Fibroblast of lung (primary cell): ENCODE data around the gene USP20. TPM values are rescaled to one million over a fixed set of nuclear protein-coding genes. Genes with fewer than 3 reads are reported as not detected.

ENCODE experiments used
- DNase-seq, 2 donors: peaks; one replicate each; pipeline versions ENCODE4 v3.0.0 to v3.0.0-alpha.2; 2010; ENCODE audit warnings: low read depth in 2 of 2
- H2AFZ ChIP-seq: 2 replicates; pipeline ENCODE4 v1.5.1; 2012; ENCODE audit warnings: low read length, control low read depth, inconsistent platforms
- H3K27ac ChIP-seq: 2 replicates; pipeline ENCODE4 v1.5.1; 2011; ENCODE audit warnings: low read length, control low read depth; ENCODE audit not compliant: insufficient read depth
- H3K27me3 ChIP-seq: 2 replicates; pipeline ENCODE4 v1.5.1; 2011; ENCODE audit warnings: mild to moderate bottlenecking, low read length; ENCODE audit not compliant: control insufficient read depth, insufficient read depth
- H3K36me3 ChIP-seq: 2 replicates; pipeline ENCODE4 v1.5.1; 2011; ENCODE audit warnings: low read length; ENCODE audit not compliant: control insufficient read depth, insufficient read depth
- H3K4me1 ChIP-seq: 2 replicates; pipeline ENCODE4 v1.5.1; 2011; ENCODE audit warnings: low read length; ENCODE audit not compliant: control insufficient read depth, insufficient read depth; ENCODE audit errors: extremely low read depth
- H3K4me2 ChIP-seq: 2 replicates; pipeline ENCODE4 v1.5.1; 2011; ENCODE audit warnings: low read length, control low read depth; ENCODE audit not compliant: insufficient read depth; ENCODE audit errors: extremely low read depth
- H3K4me3 ChIP-seq, 4 experiments: fragments of 200-600 bp in 1 of 4; sonication (generic) in 1 of 4; replicated peaks in 1 of 4; 2 replicates each; pipeline ENCODE4 v1.5.1; 2011 to 2016; ENCODE audit warnings: low read length in 4 of 4, low read depth in 3 of 4, mild to moderate bottlenecking in 3 of 4, control low read depth in 2 of 4, inconsistent platforms in 1 of 4, mixed read lengths in 1 of 4; ENCODE audit not compliant: insufficient read depth in 1 of 4; ENCODE audit errors: control extremely low read depth in 1 of 4
- H3K79me2 ChIP-seq: 2 replicates; pipeline ENCODE4 v1.5.1; 2012; ENCODE audit warnings: mild to moderate bottlenecking, low read length, inconsistent platforms; ENCODE audit not compliant: control insufficient read depth, insufficient read depth
- H3K9ac ChIP-seq: 2 replicates; pipeline ENCODE4 v1.5.1; 2011; ENCODE audit warnings: mild to moderate bottlenecking, low read length, control low read depth; ENCODE audit not compliant: insufficient read depth
- H3K9me3 ChIP-seq: 2 replicates; pipeline ENCODE4 v1.5.1; 2012; ENCODE audit warnings: low read depth, low read length; ENCODE audit not compliant: control insufficient read depth, insufficient read depth
- H4K20me1 ChIP-seq: 2 replicates; pipeline ENCODE4 v1.5.1; 2011; ENCODE audit warnings: low read length; ENCODE audit not compliant: control insufficient read depth, insufficient read depth; ENCODE audit errors: extremely low read depth
- EZH2 ChIP-seq: IDR thresholded peaks from 2 replicates; pipeline ENCODE4 v1.5.1; 2012; ENCODE audit warnings: low read length, control low read depth, mild to moderate bottlenecking; ENCODE audit errors: missing control alignments
- polyA plus RNA-seq, 2 donors: library from polyadenylated mRNA; depleted of rRNA in 1 of 2; stranded (reverse) in 1 of 2; unstranded in 1 of 2; fragments of >200 nt; gene quantifications; 2 replicates each; pipeline ENCODE4 v1.2.1, GENCODE V29; 2011 to 2012; ENCODE audit warnings: missing spikeins in 1 of 2
- total RNA-seq: library from RNA; depleted of rRNA; stranded (reverse); fragments of >200 nt; gene quantifications from 2 replicates; pipeline ENCODE4 v1.2.1, GENCODE V29; 2014
- TF ChIP-seq, protein P1 (sequence below), 2 donors: IDR thresholded peaks in 1 of 2; conservative IDR thresholded peaks in 1 of 2; 1 replicate in 1 of 2; 2 replicates in 1 of 2; pipeline ENCODE4 v1.5.1; 2011 to 2012; ENCODE audit warnings: low read length in 2 of 2, control low read depth in 1 of 2, inconsistent platforms in 1 of 2, low read depth in 1 of 2, mild to moderate bottlenecking in 1 of 2

The USP20 gene
- total and polyA plus RNA-seq, 2 donors (not counting 1 experiment from before 2014, with no cell fraction given), result 6.7 to 12.9 TPM

DNA sequence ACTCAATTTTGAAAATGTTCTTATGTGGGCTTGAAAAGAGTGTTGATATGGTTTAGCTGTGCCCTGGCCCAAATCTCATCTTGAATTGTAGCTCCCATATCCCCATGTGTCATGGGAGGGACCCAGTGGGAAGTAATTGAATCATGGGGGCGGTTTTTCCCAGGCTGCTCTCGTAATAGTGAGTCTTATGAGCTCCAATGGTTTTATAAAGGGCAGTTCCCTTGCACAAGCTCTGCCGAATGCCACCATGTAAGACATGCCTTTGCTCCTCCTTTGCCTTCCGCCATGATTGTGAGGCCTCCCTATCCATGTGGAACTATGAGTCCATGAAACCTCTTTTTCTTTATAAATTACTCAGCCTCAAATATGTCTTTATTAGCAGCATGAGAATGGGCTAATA, 71.0 kb downstream of the USP20 start:
- Histone ChIP-seq H3K79me2 (no peaks in the 10 kb centered on the region), H3K27ac (no peak overlapping the region), H3K4me2 (no peak overlapping the region), H3K4me1 (peaks cover 3% of the 10 kb centered on the region), H3K36me3 (no peaks in the 10 kb centered on the region), H3K9me3 (no peaks in the 10 kb centered on the region), H3K4me3 (no peak overlapping the region), H3K27me3 (no peaks in the 10 kb centered on the region), H3K9ac (no peak overlapping the region), H2AFZ (no peak overlapping the region), H4K20me1 (no peaks in the 10 kb centered on the region)
- no peak for DNase-seq
- TF ChIP-seq, protein P1, sequence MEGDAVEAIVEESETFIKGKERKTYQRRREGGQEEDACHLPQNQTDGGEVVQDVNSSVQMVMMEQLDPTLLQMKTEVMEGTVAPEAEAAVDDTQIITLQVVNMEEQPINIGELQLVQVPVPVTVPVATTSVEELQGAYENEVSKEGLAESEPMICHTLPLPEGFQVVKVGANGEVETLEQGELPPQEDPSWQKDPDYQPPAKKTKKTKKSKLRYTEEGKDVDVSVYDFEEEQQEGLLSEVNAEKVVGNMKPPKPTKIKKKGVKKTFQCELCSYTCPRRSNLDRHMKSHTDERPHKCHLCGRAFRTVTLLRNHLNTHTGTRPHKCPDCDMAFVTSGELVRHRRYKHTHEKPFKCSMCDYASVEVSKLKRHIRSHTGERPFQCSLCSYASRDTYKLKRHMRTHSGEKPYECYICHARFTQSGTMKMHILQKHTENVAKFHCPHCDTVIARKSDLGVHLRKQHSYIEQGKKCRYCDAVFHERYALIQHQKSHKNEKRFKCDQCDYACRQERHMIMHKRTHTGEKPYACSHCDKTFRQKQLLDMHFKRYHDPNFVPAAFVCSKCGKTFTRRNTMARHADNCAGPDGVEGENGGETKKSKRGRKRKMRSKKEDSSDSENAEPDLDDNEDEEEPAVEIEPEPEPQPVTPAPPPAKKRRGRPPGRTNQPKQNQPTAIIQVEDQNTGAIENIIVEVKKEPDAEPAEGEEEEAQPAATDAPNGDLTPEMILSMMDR (conservative IDR thresholded peaks at IDR 0.05 in 1 of 2, IDR thresholded peaks at IDR 0.05 in 1 of 2; ENCODE audit: low read depth in 1 of 2, low read length in 2 of 2), result no peak
- no peak for TF ChIP-seq EZH2

DNA sequence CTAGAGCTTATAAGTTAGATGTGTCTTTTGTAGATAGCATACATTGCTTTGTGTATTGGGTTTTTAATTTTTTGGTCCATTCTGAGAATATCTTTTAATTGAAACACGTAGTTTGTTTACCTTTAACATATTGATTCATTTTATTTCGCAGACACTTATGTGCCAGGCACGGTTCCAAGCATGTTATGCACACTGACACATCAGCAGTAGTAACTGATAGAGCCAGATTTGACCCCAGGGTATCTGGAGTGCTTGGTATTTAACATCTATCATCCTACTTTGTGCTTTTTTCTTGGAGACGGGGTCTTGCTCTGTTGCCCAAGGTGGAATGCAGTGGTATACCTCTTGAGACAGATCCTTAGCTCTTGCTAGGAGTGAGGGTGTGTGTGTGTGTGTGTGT, 71.9 kb downstream of the USP20 start:
- no peak for TF ChIP-seq EZH2
- no peaks in the 10 kb centered on the region for H4K20me1 ChIP-seq
- no peak overlapping the region for H3K27ac ChIP-seq
- no peak for DNase-seq
- no peaks in the 10 kb centered on the region for H3K9me3 ChIP-seq
- H3K9ac ChIP-seq, result no peak overlapping the region
- H3K4me1 ChIP-seq, result peaks cover 3% of the 10 kb centered on the region
- no peak overlapping the region for H3K4me2 ChIP-seq
- no peaks in the 10 kb centered on the region for H3K27me3 ChIP-seq
- no peak overlapping the region for H3K4me3 ChIP-seq
- H3K36me3 ChIP-seq, result no peaks in the 10 kb centered on the region
- no peaks in the 10 kb centered on the region for H3K79me2 ChIP-seq
- H2AFZ ChIP-seq, result no peak overlapping the region

DNA sequence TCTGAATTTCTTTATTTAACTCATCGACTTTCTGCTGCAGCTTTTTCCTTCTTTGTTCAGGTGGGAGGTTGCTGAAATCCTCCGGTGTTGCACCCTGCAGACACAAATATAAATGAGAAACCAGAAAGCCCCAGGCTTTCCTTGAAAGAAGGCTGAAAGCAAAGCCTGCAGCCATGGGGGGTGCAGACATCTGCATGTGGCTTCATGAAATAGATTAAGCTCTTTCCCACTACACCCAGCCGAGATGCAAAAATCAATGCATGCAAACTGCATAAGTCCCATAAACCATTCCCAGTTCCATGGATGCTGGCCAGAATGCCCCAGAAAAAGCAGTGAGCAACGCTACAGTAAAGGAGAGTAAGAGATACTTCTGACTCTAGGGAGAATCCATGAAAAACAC, 73.6 kb downstream of the USP20 start:
- Histone ChIP-seq H3K79me2 (no peaks in the 10 kb centered on the region), H3K4me1 (peaks cover 3% of the 10 kb centered on the region), H3K9ac (no peak overlapping the region), H3K27ac (no peak overlapping the region), H3K27me3 (no peaks in the 10 kb centered on the region), H4K20me1 (no peaks in the 10 kb centered on the region), H3K9me3 (no peaks in the 10 kb centered on the region), H3K4me3 (no peak overlapping the region), H3K36me3 (no peaks in the 10 kb centered on the region), H3K4me2 (no peak overlapping the region), H2AFZ (no peak overlapping the region)
- no peak for DNase-seq
- TF ChIP-seq, protein P1 (conservative IDR thresholded peaks at IDR 0.05 in 1 of 2, IDR thresholded peaks at IDR 0.05 in 1 of 2; ENCODE audit: low read depth in 1 of 2, low read length in 2 of 2), result no peak
- no peak for TF ChIP-seq EZH2
